NCI-H446 (cell line): ENCODE results near the gene C6orf136.
A peak's percentile ranks its signal among the peaks of the same experiment; 100 is the strongest.
"Not testable (repeated sequence)": the region's sequence is repeated elsewhere in the genome, so short reads cannot be mapped to it uniquely, and the experiment has no call there.

Experiments
- DNase-seq, 2 experiments: peaks; one replicate each; lab custom pipeline; 2025; lab: John Stamatoyannopoulos, UW

C6orf136 gene

DNA sequence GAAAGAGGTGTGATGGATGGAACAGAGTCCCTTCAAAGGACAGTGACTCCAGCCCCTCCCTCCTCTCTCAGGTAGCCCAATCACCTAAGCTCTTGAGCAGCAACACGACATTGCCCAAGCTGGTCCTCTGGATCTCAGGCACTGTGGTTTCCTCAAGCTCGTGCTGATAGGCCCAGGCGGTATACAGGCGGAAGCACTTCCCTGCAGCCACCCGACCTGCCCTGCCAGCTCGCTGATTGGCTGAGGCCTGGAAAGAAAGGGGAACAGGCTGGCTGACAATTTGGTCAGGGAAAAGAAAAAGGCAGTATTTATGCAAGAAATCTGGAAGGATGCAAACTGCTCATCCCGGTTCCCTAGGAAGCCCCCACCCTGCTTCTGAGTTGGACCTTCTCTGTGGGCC is 9.6 kb downstream of the C6orf136 start:
- DNase-seq, result no peak

DNA sequence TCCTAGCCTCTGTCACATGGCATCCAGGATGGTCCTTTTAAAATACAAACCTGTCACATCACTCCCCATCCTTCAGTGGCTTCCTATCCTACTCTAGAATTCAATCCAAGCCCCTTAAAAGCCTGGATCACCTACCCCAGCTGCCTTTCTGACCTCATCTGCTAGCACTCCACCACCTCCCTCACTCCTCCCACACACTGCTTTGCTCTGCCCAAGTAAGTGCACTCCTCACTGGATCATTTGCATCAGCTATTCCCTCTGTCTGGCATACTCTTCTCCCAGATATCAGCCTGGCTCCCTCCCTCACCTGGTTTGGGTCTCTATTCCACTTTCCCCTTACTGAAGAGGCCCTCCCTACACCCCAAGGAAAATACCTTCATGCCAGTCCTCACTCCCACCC is 10.5 kb downstream of the C6orf136 start:
- no peak for DNase-seq

DNA sequence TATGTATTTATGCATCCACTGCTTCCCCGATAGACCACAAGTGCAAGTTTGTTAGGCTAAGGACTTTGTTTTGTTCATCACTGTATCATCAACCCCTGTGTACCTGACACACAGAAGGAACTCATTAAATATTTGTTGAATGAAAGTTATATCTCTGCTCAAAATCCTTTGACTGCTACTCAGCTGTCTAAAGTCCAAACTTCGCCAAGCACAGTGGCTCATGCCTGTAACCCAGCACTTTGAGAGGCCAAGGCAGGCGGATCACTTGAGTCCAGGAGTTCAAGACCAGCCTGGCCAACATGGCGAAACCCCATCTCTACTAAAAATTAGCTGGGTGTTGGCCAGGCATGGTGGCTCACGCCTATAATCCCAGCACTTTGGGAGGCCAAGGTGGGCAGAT is 11.0 kb downstream of the C6orf136 start:
- DNase-seq, result not testable (repeated sequence)

DNA sequence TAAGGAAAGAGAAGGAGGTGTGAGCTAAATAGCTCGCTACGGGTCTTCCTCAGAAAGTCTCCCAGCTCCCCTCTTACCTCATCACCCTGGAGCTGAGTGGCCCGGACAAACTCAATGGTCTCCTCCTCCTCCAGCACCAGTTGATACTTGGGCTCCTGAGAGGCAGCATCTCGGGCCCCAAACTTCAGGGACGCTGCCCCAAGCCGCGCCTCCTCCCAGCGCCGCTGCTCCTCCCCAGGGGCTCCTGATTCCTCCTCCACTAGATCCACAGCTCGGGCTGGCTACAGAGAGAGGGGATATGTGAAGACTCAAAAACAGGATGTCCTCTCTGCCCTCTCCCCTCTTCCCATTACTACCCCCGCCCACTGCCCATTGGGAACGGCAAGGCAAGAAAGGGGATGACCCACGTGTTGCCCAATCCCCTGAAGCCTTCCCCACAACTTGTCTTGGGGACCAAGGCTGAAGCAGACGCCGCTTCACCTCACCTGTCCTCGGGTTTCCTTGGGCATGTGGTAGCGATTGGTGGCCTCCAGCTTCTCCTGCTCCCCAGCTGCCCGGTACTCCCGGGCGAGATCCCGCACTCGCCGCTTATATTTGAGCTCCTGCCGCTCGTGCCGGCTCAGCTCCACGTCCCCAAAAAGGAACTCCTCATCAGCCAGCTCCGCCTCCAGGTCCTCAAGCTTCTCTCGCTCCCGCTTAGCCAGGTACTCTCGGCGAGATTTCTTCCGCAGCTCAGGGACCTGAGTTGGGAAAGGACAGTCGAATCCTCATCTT is 18.2 kb downstream of the C6orf136 start:
- no peak for DNase-seq

DNA sequence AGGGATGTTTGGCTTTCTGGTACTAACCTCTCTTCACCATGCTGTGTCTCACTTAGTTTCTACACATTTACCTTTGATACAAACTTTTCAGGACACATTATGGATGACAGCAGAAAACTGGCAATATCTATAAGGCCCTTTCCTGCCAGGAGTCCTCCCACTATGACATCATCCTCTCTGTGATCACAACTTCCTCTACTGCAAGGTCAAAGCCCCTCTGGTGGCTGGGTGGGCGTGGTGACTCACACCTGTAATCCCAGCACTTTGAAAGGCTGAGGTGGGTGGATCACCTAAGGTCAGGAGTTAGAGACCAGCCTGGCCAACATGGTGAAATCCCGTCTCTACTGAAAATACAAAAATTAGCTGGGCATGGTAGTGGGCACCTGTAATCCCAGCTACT is 19.4 kb downstream of the C6orf136 start:
- DNase-seq, result not testable (repeated sequence)

DNA sequence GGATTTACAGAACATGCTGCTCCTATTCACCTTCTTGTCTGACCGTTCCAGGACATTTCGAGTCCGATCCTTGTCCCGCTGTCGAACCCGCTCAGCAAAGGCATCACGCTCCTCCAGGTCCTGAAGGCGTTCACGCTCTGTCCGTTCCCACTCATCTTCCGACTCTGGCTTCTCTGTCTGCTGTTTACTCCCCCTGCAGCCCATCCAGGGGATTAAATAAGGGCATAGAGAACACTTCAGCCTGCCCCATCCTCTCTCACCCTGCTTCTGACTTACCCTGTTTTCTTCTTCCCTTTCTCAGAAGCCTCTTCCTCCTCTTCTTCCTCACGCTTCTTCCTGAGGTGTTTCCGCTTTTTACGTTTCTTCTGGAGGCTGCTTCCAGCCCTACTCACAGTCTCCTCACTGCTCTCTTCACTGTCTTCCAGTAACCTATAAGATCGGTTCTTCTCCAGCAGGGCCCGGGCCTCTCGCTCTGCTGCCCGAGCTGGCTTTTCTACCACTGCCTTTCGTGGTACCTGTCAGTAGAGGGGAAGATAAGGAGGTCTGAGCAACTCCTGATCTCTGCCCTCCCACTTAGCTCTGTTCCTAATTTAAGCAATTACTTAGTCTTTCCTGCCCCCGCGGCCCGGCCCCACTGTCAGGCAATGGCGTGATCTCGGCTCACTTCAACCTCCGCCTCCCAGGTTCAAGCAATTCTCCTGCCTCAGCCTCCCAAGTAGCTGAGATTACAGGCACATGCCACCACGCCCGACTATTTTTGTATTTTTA is 24.0 kb downstream of the C6orf136 start:
- DNase-seq, result no peak

DNA sequence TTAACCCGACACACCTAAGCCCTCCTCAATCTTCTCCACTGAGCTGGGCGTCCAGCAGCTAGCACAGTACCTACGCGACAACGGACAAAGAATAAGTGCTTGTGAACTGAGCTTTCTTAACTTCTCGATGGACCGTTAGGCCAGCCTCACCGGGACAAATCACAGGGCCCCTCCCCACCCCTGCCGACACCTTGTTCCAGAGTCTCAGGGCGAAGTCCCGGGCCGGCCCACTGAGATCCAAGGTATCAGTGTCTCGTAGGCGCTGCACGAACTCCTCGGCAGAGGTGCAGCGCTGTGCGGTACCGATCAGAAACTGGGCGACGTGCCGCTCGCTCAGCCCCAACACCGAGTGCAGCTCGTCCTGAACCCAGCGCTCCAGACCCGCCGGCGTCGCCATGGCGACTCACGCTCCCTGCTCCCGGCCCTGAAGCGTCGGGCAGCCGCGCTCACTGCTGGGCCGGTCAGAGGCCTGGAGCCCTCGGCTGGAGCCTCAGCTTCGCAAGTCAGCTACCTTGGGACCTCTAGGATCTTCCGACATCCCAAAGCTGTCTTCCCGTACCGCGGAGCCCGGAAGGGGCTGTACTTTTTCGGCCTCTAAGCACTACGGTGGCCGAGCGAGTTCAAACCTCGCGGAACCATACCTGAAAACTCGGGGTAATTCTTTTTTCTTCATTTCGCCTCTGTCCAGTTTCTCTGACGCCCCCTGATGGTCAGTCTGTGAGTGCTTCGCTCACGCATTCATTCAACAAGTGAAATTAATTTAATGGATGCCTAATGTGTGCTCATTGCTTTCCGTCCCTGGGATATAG is 25.7 kb downstream of the C6orf136 start, which contains the start of gene DHX16:
DHX16 (minus strand) TSS at position 562 of the 809 bp plus-strand sequence; CDS start at position 397, 165 bp downstream.
- peak; percentile 93 to 95 for DNase-seq

DNA sequence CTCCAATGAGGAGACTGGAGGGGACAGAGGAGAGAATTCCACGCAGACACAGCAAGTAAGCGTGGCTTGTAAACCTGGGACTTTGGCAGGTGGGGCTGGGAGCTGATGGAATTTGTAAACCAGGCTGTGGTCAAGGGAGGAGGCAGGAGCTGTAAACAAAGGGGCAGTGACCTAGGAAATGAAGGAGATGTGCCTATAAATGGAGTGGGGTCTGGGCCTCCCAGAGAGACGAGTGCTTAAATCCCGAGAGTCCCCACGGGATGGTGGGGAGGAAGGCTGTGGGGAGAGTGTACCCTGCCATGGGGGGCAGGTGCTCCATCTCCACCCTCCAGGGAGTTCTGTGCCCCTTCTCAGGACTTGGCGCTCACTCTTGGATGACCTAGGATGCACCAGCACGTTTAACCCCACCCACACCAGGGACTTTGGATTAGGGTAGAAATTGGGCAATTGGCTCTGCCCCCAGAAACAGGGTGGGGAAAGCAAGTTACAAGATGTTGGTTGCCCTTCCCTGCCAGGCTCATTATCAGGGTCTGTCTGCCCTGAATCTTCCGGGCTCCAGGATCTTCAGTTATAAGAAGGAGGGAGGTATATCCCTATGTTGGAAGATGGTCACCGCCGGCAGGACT is 29.8 kb downstream of the C6orf136 start:
- DNase-seq, result no peak

DNA sequence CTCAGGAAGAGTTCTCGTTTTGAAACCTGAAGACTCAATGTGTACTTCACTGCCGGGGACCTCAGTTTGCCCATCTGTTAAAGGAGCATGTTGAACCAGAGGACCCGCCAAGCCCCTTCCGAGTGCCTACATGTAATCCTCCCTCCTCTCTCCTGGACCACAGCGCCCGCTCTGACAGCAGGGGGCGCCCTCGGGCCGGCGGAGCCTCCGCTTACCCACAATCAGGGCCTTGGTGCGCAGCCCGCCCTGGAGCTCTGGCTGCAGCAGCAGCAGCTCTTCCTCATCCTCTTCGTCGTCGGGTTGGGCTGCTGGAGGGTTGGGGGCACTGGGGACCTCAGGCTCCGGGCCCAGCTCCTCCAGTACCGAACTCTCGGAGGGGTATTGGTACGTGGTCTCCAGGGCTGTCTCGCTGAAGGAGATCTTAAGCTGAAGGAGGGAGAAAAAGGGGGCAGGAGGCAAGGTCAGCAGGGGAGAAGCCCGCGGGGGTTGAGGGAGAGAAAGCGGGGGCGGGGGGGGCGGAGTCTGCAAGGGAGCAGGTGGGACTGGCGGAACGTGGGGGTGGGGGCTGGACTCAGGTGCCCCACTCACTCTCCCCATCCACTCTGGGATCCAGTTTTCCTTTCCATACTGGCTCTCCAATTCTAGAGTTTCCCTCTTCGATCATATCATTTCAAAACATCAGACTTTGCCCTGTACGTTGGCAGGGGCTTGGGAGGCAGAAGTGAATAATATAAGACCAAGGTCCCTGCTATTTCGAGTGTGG is 32.2 kb downstream of the C6orf136 start:
- DNase-seq, result peak; percentile 24 to 58

DNA sequence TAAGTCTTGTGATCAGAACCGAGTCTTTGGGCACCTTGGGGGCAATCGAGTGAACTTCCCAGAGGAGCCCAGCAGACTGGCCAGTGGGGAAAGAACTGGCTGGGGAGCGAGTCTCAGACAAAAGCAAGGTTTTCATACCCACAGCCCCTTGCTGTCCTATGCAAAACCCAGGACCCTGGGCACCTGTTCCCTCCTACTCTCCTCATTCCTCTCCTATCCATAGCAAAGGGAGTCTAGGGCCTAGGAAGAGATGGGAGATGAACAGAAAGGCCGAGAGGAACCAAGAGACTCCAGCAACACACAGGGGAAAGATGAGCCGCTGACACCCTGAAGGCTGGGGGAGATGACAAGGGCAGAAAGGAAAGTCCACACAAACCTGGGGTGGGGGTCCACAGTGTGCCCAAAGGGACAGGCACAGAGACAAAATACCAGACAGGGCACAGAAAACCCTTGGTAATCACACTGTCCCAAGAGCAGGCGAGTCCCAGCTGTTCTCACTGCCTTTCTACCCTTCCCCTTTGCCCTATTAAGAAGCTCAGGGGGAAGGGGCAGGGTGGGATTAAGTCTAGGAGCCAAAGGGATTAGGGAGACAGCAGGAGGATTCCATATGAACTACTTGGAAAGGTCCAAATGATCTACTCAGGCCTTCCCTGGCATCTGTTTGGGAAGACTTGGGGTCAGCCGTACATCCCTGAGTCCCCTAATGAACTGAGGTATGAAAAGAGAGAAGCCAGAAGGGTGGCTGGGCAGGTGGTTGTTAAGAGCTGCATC is 33.0 kb downstream of the C6orf136 start:
- no peak for DNase-seq

DNA sequence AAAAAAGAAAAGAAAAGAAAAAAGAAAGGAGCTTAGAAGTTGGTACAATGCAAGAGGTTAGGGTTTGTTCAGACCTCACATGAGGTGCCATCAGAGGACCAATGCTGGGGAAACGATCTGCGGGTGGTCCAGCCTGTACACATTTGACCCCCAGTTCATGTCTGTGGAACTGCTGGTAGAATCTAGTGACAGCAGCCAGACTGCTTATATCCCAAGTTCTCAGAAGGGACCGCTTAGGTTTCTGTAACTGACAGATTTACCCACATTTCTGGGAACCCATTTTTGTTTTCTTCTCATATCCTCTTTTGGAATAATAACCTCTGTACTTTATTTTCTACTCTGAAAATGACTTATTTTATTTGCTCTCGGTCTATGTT is 34.8 kb downstream of the C6orf136 start:
- DNase-seq, result no peak

DNA sequence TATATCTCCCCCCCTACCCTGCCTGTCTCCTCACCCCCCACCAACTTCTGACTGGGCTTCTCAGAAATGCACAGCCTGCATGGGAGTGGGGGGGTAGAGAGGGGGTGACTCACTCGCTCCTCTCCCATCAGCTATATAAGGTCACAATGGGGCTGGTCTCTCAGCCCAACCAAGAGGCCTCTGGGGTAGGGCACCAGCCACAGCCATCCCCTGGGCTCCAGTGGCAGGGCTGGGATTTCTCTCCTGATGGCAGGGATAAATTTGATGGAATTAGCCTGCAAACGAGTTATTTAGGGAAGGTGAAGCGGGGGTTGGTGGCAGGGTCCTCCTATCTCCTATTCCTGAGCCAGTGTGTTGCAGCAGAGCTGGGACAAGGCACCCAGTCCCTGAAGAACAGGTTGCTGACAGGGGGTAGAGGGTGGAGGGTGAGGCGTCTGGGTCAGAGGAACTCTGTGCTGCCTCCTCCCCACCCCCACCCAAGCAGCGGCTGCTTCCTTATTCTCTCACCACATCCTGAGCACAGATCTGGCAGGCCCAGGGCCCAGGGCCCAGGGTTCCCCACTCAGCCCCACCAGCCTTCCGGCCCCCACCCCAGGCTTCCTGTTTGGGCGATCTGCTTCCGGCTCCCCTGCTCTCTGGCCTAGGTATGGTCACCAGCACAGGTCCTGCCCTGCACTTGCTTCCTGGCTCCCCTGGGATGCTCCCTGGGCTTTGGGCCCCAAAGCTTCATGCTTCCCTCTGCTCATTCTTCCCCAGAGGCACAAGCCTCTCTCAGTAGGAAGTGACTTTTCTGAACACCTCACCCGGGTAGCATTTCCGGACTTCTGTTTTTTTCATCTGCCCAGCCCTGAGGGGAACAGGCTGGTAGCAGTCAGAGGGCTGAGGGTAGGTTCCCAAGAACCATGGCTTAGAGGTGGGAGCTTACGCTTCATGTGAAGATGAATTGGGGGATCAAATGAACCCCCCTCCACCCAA is 35.5 kb downstream of the C6orf136 start:
- no peak for DNase-seq

DNA sequence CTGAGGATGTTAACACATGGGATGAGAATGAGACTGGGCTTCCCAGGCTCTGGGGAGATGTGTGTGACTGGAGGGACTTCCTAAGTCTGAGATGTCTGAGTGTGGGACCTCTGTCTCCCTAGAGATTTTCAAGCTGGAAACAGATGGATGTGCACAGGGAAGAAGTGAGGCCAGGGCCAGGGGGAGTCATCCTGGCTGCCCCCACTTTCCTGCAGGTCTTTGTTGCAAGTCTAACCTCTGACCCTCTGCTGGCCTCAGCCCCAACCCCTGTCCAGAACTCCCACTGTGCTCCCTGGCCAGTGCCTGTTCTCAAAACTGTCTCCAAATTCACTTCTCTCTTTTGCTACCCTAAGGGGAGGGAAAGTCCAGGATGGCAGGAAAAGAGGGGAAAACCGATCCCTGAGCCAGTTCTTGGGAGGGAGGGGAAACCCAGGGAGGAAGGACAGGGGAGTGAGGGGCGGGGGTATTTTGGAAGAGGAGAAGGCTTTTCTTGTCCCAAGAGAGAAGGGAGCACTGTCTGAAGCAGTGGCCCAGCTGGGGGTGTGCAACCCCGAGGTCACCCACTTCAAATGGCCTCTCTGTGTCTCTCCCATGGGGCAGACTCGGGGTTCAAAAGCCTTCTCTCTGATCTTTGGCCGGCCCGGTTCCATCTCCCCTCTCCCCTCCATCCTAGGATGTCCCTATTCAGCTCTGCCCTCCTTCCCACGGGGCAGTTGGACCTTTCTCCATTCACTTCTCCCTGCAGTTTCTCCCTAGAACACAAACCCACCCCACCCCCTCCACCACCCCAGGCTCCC is 36.4 kb downstream of the C6orf136 start:
- no peak for DNase-seq

DNA sequence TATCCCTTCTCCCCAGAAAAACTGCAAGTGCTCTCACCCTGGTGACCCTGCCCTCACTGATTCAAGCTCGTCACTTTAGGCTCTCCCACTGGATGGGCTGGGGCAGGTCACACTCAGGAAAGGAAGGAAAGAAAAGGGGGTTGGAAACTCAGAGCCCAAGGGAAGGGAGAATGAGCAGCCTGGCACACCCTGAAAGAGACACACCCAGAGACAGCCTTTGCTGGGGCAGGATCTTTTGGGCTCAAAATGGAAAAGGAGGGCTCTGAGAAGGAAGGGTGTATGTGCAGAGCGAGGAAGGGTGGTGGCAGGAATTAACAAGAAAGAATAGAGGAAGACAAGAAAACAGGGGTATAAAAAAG is 37.0 kb downstream of the C6orf136 start:
- DNase-seq, result no peak

DNA sequence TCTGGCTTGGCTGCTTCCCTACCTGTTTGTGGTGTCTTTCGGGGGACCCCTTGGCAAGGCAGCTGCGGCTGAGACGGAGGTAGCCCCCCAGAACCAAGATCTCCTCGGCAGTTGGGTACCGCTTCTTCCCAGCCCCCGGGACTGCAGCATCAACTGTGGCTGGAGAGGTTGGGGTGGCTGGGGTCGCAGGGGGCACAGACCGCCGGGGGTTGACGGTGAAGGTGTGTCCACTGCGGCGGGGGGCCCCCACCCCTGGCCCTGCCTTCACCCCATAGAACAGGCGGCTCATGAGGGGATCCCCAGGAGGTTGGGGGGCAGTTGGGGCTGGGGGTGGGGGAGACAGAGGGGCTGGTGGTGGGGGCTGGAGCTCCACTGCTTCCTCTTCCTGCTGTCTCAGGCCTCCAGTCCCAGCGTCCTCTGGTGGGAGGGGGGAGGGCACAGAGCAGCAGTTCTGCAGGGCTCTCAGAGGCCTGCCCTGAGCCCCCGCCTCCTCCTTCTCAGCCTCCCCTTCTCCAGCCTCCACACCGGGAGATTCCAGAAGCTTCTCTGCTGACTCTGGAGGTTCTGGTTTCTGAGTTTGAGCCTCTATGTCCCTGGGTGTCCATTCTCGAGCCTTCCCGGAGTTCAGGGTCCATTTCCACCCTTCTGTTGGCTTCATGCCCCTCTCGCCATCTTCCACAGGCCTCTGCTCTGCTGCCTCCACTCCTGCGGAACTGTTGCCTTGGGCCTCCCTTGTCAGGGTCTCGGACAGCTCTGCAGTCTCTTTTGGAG is 37.6 kb downstream of the C6orf136 start:
- no peak for DNase-seq

DNA sequence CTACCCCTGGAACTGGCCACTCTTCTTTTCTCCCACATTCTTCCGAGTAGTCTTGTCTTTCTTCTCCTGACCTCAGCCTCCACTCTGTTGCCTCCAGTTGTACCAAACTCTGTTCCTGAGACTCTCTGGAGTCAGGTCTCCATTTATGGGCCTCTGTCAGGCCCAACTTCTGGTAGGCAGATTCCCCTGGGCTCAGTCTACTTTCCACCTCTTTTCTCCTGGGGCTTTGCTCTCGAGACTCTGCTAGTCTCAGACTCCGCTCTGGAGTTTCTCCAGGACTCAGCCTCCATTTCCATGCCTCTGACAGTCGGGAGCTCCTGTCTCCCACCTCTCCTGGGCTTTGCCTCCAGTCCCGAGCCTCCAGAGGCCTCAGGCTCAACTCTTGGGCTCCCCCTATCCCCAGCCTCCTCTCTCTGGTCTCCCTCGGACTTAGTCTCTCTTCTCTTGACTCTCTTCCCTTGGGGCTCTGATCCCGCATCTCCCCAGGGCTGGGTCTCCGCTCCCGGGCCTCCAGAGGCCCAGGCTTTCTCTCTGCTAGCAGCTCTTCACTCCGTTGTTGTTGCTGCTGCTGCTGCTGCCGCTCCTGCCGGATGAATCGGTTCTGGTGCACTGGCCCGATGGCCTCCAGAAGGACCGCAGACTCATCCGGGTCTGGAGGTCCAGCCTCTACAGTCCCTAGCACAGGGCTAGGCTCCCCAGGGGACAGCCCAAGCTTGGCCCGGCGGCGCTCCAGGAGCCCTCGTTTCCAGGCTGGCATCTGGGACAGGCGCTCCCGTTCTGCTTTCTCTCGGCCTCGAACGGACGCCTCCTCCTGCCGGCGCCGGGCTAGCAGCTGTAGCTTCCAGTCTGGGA is 38.5 kb downstream of the C6orf136 start:
- no peak for DNase-seq
